Endothelial cell (in vitro differentiated cells): ENCODE measurements around the gene NAT8L. TPM values are rescaled to one million over a fixed set of nuclear protein-coding genes. Genes with fewer than 3 reads are reported as not detected.

Experiments
- DNase-seq: peaks from one replicate; pipeline ENCODE4 v3.0.0; 2021; ENCODE audit warnings: low spot score
- H3K27ac Mint-ChIP-seq: one replicate; pipeline ENCODE4 v1.8.0; 2021; ENCODE audit warnings: mixed read lengths, inconsistent platforms; ENCODE audit not compliant: unreplicated experiment
- H3K27me3 Mint-ChIP-seq: one replicate; pipeline ENCODE4 v1.8.0; 2021; ENCODE audit warnings: mild to moderate bottlenecking, moderate library complexity, mixed read lengths, inconsistent platforms; ENCODE audit not compliant: unreplicated experiment
- H3K36me3 Mint-ChIP-seq: one replicate; pipeline ENCODE4 v1.8.0; 2021; ENCODE audit warnings: mild to moderate bottlenecking, low read depth, mixed read lengths, inconsistent platforms; ENCODE audit not compliant: unreplicated experiment
- H3K4me1 Mint-ChIP-seq: one replicate; pipeline ENCODE4 v1.8.0; 2021; ENCODE audit warnings: mild to moderate bottlenecking, mixed read lengths, inconsistent platforms; ENCODE audit not compliant: unreplicated experiment
- H3K4me3 Mint-ChIP-seq: one replicate; pipeline ENCODE4 v1.8.0; 2021; ENCODE audit warnings: mild to moderate bottlenecking, mixed read lengths, inconsistent platforms; ENCODE audit not compliant: unreplicated experiment
- H3K9me3 Mint-ChIP-seq: one replicate; pipeline ENCODE4 v1.8.0; 2021; ENCODE audit warnings: mixed read lengths, inconsistent platforms; ENCODE audit not compliant: unreplicated experiment
- CTCF ChIP-seq: fragments of 200-600 bp; sonication (generic); IDR thresholded peaks from one replicate; pipeline ENCODE4 v1.5.0; 2021; ENCODE audit warnings: antibody characterized with exemption; ENCODE audit not compliant: unreplicated experiment
- total RNA-seq: library from RNA; stranded (reverse); fragmentation: NEBNext Ultra II Directional; extraction: Animal tissue kit (Norgen Biotek cat#: 25700); gene quantifications from one replicate; pipeline ENCODE4 v1.2.1, GENCODE V29; 2021; ENCODE audit not compliant: unreplicated experiment

Gene NAT8L
- total RNA-seq, 1 donor from 2014 or later = 0.36 TPM

DNA sequence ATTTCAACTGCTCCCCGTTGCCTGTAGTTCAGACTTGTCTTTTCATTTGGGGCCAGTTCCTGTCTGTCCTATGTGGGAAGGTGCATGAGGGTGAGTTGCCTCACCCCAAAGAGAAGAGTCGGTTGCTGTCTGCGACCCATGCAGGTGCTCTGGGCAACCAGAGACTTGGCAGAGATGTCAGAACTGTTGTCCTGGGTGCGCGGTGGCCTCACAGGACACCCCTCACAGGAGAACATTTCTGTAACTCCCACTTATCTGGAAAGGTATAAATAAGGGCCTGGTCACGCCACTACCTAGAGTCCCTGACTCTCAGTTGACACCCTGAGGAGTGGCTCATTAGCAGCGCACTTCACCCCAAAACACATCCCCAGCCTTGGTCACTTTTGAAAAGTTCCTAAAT lies 9.7 kb upstream of the NAT8L start:
- TF ChIP-seq CTCF = no peak
- no peaks in the 10 kb centered on the region for H3K4me1 Mint-ChIP-seq
- H3K4me3 Mint-ChIP-seq = no peak overlapping the region
- H3K27ac Mint-ChIP-seq = no peak overlapping the region
- no peaks in the 10 kb centered on the region for H3K27me3 Mint-ChIP-seq
- no peak for DNase-seq
- H3K36me3 Mint-ChIP-seq = no peaks in the 10 kb centered on the region
- H3K9me3 Mint-ChIP-seq = no peaks in the 10 kb centered on the region

GRCh38 chr4:2049811-2050210 lies 9.3 kb upstream of the NAT8L start:
- Mint-ChIP-seq H3K4me3 (no peak overlapping the region), H3K9me3 (no peaks in the 10 kb centered on the region), H3K27ac (no peak overlapping the region), H3K27me3 (no peaks in the 10 kb centered on the region), H3K4me1 (no peaks in the 10 kb centered on the region), H3K36me3 (no peaks in the 10 kb centered on the region)
- TF ChIP-seq CTCF = no peak
- no peak for DNase-seq

DNA sequence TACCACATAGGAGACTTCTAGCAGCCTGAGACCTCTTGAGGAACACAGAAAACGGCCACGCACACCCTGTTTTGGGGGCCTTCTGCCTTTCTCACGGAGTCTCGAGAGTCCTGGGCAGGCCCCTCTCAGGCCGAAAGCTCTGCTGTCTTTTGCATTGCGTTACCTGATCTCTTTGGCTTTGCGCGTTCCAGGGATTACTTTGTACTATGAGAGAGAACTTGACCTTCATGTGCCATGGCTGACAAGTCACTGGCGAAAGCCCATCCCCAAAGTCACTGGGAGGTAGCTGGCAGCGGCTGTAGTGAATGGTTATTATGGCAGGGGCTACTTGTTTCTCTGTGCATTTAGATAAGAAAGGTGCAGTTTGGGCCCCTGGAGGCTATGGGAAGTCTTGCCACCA lies 8.0 kb upstream of the NAT8L start:
- no peak for DNase-seq
- TF ChIP-seq CTCF = no peak
- no peaks in the 10 kb centered on the region for H3K27me3 Mint-ChIP-seq

GRCh38 chr4:2054217-2054616 lies 4.9 kb upstream of the NAT8L start:
- peaks cover 4% of the 10 kb centered on the region for H3K4me1 Mint-ChIP-seq
- H3K27me3 Mint-ChIP-seq = peaks cover 13% of the 10 kb centered on the region
- DNase-seq = no peak
- no peak overlapping the region for H3K27ac Mint-ChIP-seq
- no peak overlapping the region for H3K4me3 Mint-ChIP-seq
- H3K9me3 Mint-ChIP-seq = no peaks in the 10 kb centered on the region
- no peak for TF ChIP-seq CTCF
- H3K36me3 Mint-ChIP-seq = no peaks in the 10 kb centered on the region

More for the DNA sequence above, 8.0 kb upstream of the NAT8L start:
- Mint-ChIP-seq H3K4me1 (no peaks in the 10 kb centered on the region), H3K27ac (no peak overlapping the region), H3K4me3 (no peak overlapping the region), H3K9me3 (no peaks in the 10 kb centered on the region), H3K36me3 (no peaks in the 10 kb centered on the region)

DNA sequence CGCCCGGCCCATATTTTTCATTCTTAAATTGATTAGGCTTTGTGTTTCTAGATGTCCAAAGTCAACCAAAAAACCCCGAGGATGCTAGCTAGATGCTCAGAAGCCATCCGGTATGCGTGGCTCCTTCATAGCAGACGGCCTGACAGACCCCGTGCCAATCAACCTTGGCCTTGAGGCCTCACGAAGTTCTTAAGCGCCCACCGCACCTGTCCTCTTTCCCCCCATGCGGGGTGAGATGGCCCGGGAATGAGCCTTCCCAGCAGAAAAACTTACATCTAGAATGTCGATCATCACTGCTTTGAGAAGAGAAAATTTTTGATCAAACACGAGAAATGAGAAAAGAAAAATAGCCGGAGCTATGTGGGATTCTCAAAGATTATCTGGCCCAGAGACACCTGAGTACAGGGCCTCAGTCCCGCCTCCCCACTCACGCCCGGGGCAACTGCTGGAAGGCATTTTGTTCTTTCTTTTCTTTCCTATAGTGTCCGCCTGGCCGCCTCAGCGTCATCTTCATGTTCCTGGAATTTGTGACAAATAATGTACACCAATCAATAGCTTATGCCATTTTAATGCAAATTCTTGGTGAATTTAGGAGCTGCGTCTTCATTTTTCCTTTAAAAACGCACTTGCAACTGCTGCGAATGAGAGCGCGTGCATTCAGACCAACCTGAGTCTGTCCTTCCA lies 1.6 kb upstream of the NAT8L start:
- no peak for TF ChIP-seq CTCF
- Mint-ChIP-seq H3K4me1 (peaks cover 4% of the 10 kb centered on the region), H3K27ac (no peak overlapping the region), H3K9me3 (no peaks in the 10 kb centered on the region), H3K4me3 (peak overlapping the region; percentile 79), H3K27me3 (peaks cover 16% of the 10 kb centered on the region), H3K36me3 (no peaks in the 10 kb centered on the region)
- DNase-seq = no peak
